Dendritic cell treated with granulocyte-macrophage colony-stimulating factor and Interleukin-4, amounts not matched to agents 40 ng/mL and 50 ng/mL, for 4 days (primary cell): ENCODE results near the gene COLGALT1.

Experiments
- H3K27ac Mint-ChIP-seq: one replicate; pipeline ENCODE4 v1.8.0; 2022; ENCODE audit warnings: mild to moderate bottlenecking, mixed read lengths
- H3K27me3 Mint-ChIP-seq: one replicate; pipeline ENCODE4 v1.8.0; 2022; ENCODE audit warnings: mild to moderate bottlenecking, mixed read lengths
- H3K36me3 Mint-ChIP-seq: one replicate; pipeline ENCODE4 v1.8.0; 2022; ENCODE audit warnings: low read depth, mixed read lengths
- H3K4me1 Mint-ChIP-seq: one replicate; pipeline ENCODE4 v1.8.0; 2022; ENCODE audit warnings: low read depth, mixed read lengths
- H3K4me3 Mint-ChIP-seq: one replicate; pipeline ENCODE4 v1.8.0; 2022; ENCODE audit warnings: mild to moderate bottlenecking, moderate library complexity, mixed read lengths
- H3K9me3 Mint-ChIP-seq: one replicate; pipeline ENCODE4 v1.8.0; 2022; ENCODE audit warnings: mixed read lengths
- intact Hi-C: fragments of 100-400 bp; cut with micrococcal nuclease; formaldehyde crosslinking; loops from one replicate; pipeline ENCODE4 v1.15.0; 2022

The COLGALT1 gene

DNA sequence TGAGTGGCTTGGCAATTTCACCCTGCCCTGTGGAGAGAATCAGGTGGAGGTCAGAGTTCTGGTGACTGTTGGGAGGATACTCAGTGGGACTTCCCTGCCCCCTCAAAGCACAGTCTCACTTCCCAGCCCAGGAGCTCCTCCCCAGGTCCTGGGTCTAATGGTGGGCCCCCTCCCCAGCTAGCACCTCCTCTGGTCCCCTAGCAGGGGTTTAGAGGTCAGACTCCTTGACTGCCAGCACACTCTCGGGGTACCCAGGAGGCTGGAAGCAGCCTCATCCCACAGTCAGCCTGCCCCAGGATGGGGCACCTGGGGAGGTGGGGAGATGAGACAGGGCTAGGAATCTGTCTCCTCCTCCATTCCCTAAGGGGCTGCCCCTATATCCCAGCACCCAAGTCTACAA lies 65.2 kb downstream of the COLGALT1 start:
- peaks cover 21% of the 10 kb centered on the region for H3K4me1 Mint-ChIP-seq
- intact Hi-C loops: no loop called here
- H3K27ac Mint-ChIP-seq: no peak overlapping the region
- H3K27me3 Mint-ChIP-seq: peaks cover 46% of the 10 kb centered on the region
- no peaks in the 10 kb centered on the region for H3K9me3 Mint-ChIP-seq
- no peaks in the 10 kb centered on the region for H3K36me3 Mint-ChIP-seq
- H3K4me3 Mint-ChIP-seq: no peak overlapping the region

DNA sequence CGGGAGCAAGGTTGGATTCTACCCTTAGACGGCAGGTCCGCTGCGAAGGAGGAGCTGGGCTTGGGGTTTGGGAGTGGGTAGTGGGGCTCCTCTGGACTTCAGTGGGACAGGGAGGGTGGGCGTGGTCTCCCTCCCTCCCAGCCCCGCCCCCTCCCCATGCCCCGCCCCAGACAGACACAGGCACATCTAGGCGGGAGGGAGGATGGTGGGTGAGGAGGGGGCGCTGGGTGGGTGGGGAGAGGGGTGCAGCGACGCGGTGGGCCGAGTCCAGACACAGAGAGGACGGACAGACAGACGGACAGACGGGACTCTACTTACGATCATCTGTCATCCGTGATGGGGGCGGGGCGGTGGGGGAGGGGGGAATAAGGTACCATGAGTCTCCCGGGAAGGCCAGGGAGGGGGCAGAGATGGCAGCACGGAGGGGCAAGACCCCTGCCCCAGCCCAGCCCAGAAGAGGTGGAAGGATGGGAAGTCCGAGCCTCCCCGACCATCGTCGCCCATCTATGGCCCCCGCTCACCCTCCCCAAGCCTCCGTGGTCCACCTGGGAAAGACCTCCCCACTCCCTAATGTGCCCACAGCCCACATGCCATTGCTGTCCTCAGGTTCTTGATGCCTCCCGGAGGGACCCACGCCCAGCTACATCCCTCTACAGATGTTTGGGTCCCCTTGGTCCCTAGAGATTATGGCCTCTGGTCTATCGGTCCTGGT lies 67.9 kb downstream of the COLGALT1 start:
- peaks cover 27% of the 10 kb centered on the region for H3K27me3 Mint-ChIP-seq
- no peaks in the 10 kb centered on the region for H3K9me3 Mint-ChIP-seq
- intact Hi-C loops: no loop called here
- no peaks in the 10 kb centered on the region for H3K36me3 Mint-ChIP-seq
- H3K27ac Mint-ChIP-seq: peak overlapping the region; percentile 15
- H3K4me1 Mint-ChIP-seq: peaks cover 7% of the 10 kb centered on the region
- no peak overlapping the region for H3K4me3 Mint-ChIP-seq

DNA sequence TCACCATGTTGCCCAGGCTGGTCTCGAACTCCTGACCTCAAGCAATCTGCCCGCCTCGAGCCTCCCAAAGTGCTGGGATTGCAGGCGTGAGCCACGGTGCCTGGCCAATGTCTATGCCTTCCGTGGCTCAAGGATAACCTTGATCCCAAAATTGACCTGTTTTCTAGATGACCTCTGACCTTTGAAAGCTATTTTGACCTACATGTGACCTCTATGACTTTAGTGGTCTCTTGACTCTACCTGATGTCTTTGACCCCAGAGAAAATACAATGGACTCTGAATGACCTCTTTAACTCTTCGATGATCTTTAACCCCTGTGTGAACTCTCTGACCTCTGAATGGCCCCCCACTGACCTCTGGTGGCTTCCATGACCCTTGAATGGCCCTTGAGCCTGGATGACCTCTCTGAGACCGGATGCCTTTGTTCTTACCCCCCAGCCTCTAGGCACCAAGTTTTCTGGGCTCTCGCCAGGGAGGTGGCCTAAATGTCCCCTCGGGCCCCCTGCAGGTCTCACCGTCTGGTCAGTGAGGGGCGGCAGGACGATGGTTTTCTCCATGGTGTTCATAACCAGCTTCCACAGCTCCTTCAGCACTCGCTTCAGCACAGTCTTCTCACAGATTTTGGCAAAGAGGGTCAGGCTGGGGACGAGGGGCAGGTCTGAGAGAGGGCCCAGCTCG lies 69.0 kb downstream of the COLGALT1 start:
- H3K4me1 Mint-ChIP-seq: no peaks in the 10 kb centered on the region
- H3K36me3 Mint-ChIP-seq: no peaks in the 10 kb centered on the region
- no peak overlapping the region for H3K27ac Mint-ChIP-seq
- no peak overlapping the region for H3K4me3 Mint-ChIP-seq
- peaks cover 20% of the 10 kb centered on the region for H3K27me3 Mint-ChIP-seq
- intact Hi-C loops: no loop called here
- no peaks in the 10 kb centered on the region for H3K9me3 Mint-ChIP-seq

DNA sequence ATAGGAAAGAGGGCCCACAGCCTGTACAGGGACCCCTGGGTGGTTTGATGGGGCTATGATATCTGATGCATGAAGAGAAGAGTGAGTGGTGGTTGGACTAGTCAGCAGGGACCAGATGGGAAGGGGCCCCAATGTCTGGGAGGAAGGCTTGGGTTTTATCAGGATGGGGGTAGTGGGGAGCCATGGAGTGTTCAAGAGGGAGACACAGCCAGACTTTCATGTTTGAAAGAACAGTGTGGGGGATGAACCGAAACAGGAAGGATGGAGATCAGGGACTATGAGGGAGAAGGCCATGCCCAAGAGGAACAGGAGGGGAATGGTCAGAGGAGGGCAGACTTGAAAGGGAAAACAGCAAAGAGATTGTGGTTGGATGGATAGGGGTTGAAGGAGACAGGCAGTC lies 69.6 kb downstream of the COLGALT1 start:
- H3K4me1 Mint-ChIP-seq: no peaks in the 10 kb centered on the region
- H3K4me3 Mint-ChIP-seq: no peak overlapping the region
- peaks cover 17% of the 10 kb centered on the region for H3K27me3 Mint-ChIP-seq
- H3K27ac Mint-ChIP-seq: no peak overlapping the region
- no peaks in the 10 kb centered on the region for H3K36me3 Mint-ChIP-seq
- H3K9me3 Mint-ChIP-seq: no peaks in the 10 kb centered on the region
- intact Hi-C loops: no loop called here

DNA sequence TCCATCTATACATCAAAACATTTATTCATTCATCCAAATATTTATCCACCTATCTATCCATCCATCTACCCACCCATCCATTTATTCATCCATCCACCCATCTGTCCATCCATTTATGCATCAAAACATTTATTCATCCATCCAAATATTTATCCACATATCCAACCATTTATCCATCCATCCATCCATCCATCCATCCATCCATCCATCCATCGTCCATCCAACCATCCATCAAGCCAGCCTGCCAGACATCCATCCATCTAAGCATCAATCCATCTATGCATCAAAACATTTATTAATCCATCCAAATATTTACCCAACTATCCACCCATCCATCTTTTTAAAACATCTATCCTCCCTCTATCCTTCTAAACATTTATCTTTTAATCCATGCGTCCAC lies 70.5 kb downstream of the COLGALT1 start:
- H3K4me1 Mint-ChIP-seq: no peaks in the 10 kb centered on the region
- H3K27me3 Mint-ChIP-seq: peaks cover 15% of the 10 kb centered on the region
- intact Hi-C loops: no loop called here
- no peak overlapping the region for H3K27ac Mint-ChIP-seq
- no peaks in the 10 kb centered on the region for H3K9me3 Mint-ChIP-seq
- no peaks in the 10 kb centered on the region for H3K36me3 Mint-ChIP-seq
- no peak overlapping the region for H3K4me3 Mint-ChIP-seq

DNA sequence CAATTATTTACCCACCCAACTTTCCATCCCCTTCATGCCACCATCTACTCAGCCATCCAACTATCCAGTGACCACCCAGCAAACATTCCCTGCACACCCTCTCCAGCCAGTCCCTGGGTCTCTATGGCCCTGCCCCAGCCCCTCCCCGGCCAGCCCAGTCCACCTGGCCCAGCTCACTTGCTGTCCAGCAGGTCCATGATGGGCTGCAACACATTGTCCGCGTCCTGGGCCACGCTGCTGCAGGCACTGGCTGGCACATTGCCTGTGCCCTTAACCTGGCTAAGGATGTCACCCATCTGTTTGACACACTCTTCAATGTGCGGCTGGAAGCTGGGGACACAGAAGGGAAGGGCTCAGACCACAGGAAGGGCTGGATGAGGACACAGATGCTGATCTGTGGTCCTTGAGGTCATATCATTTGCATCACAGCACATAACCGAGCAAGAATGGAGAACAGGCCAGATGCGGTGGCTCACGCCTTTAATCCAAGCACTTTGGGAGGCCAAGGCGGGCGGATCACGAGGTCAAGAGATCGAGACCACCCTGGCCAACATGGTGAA lies 71.1 kb downstream of the COLGALT1 start:
- intact Hi-C loops: no loop called here
- H3K27me3 Mint-ChIP-seq: peaks cover 12% of the 10 kb centered on the region
- H3K36me3 Mint-ChIP-seq: no peaks in the 10 kb centered on the region
- H3K9me3 Mint-ChIP-seq: no peaks in the 10 kb centered on the region
- H3K4me3 Mint-ChIP-seq: no peak overlapping the region
- H3K27ac Mint-ChIP-seq: no peak overlapping the region
- no peaks in the 10 kb centered on the region for H3K4me1 Mint-ChIP-seq

DNA sequence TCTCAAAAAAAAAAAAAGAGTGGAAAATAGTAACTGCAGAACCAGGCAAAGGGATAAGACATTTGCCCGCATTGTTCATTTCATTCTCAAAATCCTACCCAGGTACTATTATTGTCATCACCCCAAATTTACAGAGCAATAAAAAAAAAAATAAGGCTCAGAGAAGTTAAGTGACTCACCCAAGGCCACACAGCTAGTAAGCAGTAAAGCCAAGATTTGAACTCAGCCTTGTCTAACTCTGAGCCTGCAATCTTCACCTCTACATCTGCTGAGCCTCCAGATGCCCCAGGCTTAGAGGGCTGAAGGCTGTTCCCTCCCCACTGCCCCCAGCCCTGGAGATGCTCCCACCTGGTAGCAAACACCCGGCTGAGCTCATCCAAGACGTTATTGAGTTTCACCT lies 71.7 kb downstream of the COLGALT1 start:
- intact Hi-C loops: no loop called here
- Mint-ChIP-seq H3K36me3 (no peaks in the 10 kb centered on the region), H3K9me3 (no peaks in the 10 kb centered on the region), H3K4me1 (no peaks in the 10 kb centered on the region), H3K27me3 (peaks cover 8% of the 10 kb centered on the region), H3K27ac (no peak overlapping the region), H3K4me3 (no peak overlapping the region)

DNA sequence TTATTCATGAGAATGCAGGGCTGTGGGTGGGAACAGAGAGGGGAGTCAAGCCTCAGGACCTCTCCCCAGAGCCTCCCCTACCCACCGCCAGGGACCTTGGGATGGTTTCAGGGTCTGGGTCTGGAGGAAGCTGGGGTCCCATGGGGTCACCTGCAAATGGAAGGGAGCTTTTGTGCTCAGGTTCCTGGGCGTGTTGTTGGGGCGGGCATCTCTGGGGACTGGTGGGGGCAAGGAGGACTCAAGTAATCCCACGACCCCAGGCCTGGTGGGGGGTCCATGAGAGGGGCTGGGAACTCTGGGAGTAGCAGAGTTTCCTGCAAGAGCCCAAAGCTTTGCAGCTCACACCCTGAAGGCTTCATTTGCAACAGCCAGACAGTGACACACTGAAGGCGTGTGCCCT lies 72.5 kb downstream of the COLGALT1 start:
- intact Hi-C loops: no loop called here
- no peak overlapping the region for H3K27ac Mint-ChIP-seq
- H3K4me1 Mint-ChIP-seq: no peaks in the 10 kb centered on the region
- no peak overlapping the region for H3K4me3 Mint-ChIP-seq
- no peaks in the 10 kb centered on the region for H3K36me3 Mint-ChIP-seq
- no peaks in the 10 kb centered on the region for H3K9me3 Mint-ChIP-seq
- H3K27me3 Mint-ChIP-seq: peaks cover 8% of the 10 kb centered on the region

DNA sequence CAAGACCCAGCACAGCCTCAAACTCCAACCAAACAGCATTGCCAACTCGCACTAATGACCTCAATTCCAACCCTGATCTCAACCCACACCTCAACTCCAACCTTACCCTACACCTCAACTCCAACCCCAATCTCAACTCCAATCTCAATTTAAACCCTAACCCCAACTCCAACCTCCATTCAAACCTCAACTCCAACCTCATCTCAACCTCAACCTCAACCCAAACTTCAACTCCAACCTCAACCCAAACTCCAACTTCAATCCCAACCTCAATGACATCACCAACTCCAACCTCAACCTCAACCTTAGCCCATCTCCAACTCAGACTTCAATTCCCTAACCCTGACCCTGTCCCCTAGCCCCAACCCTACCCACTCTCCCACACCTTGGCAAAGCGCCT lies 74.3 kb downstream of the COLGALT1 start:
- Mint-ChIP-seq H3K4me3 (no peak overlapping the region), H3K4me1 (no peaks in the 10 kb centered on the region), H3K9me3 (no peaks in the 10 kb centered on the region), H3K27me3 (peaks cover 8% of the 10 kb centered on the region), H3K36me3 (no peaks in the 10 kb centered on the region), H3K27ac (no peak overlapping the region)
- intact Hi-C loops: no loop called here

DNA sequence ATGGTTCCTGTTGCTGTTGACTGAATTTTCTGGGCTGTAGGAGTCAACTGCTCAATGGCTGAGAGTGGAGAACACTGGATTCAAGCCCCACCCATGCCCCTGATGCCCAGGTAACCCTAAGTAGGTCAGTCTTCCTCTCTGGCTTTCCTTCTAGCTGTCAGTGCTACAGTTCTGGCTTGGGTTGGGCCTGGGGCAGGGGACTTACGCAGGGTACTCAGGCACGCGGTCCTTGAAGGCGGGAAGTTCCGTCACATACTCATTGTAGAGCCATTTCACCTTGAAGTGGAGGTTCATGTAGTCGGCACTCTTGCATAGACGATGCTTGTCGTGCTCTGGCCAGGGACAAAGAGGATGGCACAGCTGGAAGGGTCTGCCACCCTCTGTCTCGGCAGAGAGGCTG lies 77.1 kb downstream of the COLGALT1 start:
- intact Hi-C loops: no loop called here
- Mint-ChIP-seq H3K4me1 (no peaks in the 10 kb centered on the region), H3K4me3 (no peak overlapping the region), H3K27ac (no peak overlapping the region), H3K9me3 (no peaks in the 10 kb centered on the region), H3K36me3 (no peaks in the 10 kb centered on the region), H3K27me3 (peaks cover 1% of the 10 kb centered on the region)
